ENCODE measurements around the gene CCER1. TPM values are rescaled to one million over a fixed set of nuclear protein-coding genes. Genes with fewer than 3 reads are reported as not detected.

The CCER1 gene
- total RNA-seq, 6 experiments from 2014 or later: not detected

DNA sequence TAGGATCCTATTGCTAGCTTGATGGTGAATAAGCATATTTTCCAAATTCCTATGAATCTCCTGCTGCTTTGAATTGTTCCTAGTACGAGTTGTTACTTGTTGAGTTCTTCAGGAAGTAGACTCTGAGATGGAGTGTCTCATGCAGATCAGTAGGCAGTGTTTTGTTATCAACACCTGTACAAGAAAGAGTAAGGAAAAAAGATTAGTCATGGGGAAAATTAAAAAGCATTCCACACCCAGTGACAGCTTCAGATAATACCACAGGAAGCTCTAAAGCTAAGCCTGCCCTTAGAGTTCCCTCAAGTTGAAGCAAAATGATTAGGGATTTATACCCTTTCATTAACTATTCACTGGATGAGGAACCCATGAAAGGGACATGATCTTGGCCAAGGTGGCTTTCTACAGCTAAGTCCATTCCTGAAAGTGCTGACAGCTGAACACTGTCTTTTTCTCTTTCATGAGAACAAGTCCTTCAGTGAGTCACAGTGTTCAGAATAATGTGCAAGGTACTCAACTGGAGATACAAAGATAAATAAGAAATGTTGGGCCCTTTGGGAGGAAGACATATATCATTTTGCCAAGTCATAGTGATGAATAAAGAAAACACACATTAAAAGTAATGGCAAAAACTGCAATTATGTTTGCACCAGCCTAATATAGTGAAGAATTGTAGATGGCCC, 49.1 kb downstream of the CCER1 start:
- H3K9me3 Mint-ChIP-seq: no peaks in the 10 kb centered on the region
- TF ChIP-seq, protein P1, sequence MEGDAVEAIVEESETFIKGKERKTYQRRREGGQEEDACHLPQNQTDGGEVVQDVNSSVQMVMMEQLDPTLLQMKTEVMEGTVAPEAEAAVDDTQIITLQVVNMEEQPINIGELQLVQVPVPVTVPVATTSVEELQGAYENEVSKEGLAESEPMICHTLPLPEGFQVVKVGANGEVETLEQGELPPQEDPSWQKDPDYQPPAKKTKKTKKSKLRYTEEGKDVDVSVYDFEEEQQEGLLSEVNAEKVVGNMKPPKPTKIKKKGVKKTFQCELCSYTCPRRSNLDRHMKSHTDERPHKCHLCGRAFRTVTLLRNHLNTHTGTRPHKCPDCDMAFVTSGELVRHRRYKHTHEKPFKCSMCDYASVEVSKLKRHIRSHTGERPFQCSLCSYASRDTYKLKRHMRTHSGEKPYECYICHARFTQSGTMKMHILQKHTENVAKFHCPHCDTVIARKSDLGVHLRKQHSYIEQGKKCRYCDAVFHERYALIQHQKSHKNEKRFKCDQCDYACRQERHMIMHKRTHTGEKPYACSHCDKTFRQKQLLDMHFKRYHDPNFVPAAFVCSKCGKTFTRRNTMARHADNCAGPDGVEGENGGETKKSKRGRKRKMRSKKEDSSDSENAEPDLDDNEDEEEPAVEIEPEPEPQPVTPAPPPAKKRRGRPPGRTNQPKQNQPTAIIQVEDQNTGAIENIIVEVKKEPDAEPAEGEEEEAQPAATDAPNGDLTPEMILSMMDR (IDR thresholded peaks at IDR 0.05): no peak
- H3K4me1 Mint-ChIP-seq (ENCODE audit: low read depth): peaks cover 15% of the 10 kb centered on the region
- H3K27me3 Mint-ChIP-seq (ENCODE audit: insufficient read depth): no peaks in the 10 kb centered on the region
- DNase-seq: no peak
- no peak overlapping the region for H3K4me3 Mint-ChIP-seq
- H3K27ac Mint-ChIP-seq: no peak overlapping the region
- H3K36me3 Mint-ChIP-seq (ENCODE audit: low read depth): no peaks in the 10 kb centered on the region

DNA sequence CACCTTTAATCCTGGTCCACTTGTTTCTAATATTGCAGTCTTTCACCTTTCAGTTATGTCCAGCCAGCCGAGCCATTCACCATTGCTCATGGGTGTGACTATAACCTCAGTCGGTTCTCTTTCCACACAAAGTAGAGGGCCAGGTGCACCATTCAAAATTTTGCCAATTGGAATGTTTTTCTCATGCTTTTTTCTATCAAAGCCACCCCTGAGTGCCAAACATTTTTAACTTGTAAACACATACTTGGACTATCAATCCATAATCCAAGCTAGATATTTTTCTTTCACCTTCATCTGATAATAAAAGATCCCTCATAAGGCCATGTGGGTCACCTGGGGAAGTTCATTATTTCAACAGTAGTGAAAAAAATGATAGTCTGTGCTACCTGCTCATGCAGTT, 52.4 kb downstream of the CCER1 start:
- H3K4me1 Mint-ChIP-seq (ENCODE audit: low read depth): peaks cover 13% of the 10 kb centered on the region; the same call in 1 of the 2 replicates
- H3K4me3 Mint-ChIP-seq: no peak overlapping the region
- H3K27ac Mint-ChIP-seq: no peak overlapping the region
- H3K27me3 Mint-ChIP-seq (ENCODE audit: insufficient read depth): no peaks in the 10 kb centered on the region
- H3K9me3 Mint-ChIP-seq: no peaks in the 10 kb centered on the region
- no peaks in the 10 kb centered on the region for H3K36me3 Mint-ChIP-seq (ENCODE audit: low read depth)
- no peak for DNase-seq
- TF ChIP-seq, protein P1 (IDR thresholded peaks at IDR 0.05): no peak

Other genes with a start within 250 kb of the CCER1 start
- not detected for gene EPYC, start 49.8 kb upstream of the CCER1 start, total RNA-seq (2021; fragmentation: NEBNext Ultra II Directional; extraction: Animal tissue kit (Norgen Biotek cat#: 25700))
- gene KERA, start 102.8 kb upstream of the CCER1 start, total RNA-seq (2021; fragmentation: NEBNext Ultra II Directional; extraction: Animal tissue kit (Norgen Biotek cat#: 25700)): not detected
- gene LUM, start 156.3 kb upstream of the CCER1 start, total RNA-seq (2021; fragmentation: NEBNext Ultra II Directional; extraction: Animal tissue kit (Norgen Biotek cat#: 25700)): 10 to 100 TPM; 34.3 to 78.1 (median 57.3) TPM
- 10 to 100 TPM; 20.4 to 58.8 (median 48.7) TPM for gene DCN, start 227.6 kb upstream of the CCER1 start, total RNA-seq (2021; fragmentation: NEBNext Ultra II Directional; extraction: Animal tissue kit (Norgen Biotek cat#: 25700))

Measured in HFFc6 (cell line).